PFSK-1 (cell line): Measurements from ENCODE around the gene GTF3C2.

Source experiments
- FOXP2 ChIP-seq: optimal IDR thresholded peaks from 2 replicates; pipeline ENCODE3; 2011; ENCODE audit warnings: borderline replicate concordance, control low read depth, inconsistent platforms; ENCODE audit not compliant: insufficient read depth; ENCODE audit errors: extremely low read length, extremely low read depth
- POLR2AphosphoS5 ChIP-seq: IDR thresholded peaks from 2 replicates; pipeline ENCODE4 v1.6.1; 2012; ENCODE audit warnings: low read depth, mild to moderate bottlenecking, control low read depth, low read length, moderate library complexity
- SIN3A ChIP-seq: IDR thresholded peaks from 2 replicates; pipeline ENCODE4 v1.6.1; 2012; ENCODE audit warnings: mild to moderate bottlenecking, low read length, moderate library complexity, borderline replicate concordance; ENCODE audit not compliant: insufficient read depth
- TAF1 ChIP-seq: IDR thresholded peaks from 2 replicates; pipeline ENCODE4 v1.6.1; 2012; ENCODE audit warnings: low read length, control low read depth, borderline replicate concordance; ENCODE audit not compliant: insufficient read depth
- TF ChIP-seq, protein P1 (sequence below), 2 experiments: IDR thresholded peaks; 2 replicates each; pipeline versions ENCODE4 v1.6.1 to v1.8.0; 2011 to 2012; ENCODE audit warnings: low read depth in 2 of 2, low read length in 2 of 2, control low read depth in 1 of 2, inconsistent platforms in 1 of 2, mild to moderate bottlenecking in 1 of 2, moderate library complexity in 1 of 2; ENCODE audit not compliant: insufficient read depth in 1 of 2

The GTF3C2 gene

DNA sequence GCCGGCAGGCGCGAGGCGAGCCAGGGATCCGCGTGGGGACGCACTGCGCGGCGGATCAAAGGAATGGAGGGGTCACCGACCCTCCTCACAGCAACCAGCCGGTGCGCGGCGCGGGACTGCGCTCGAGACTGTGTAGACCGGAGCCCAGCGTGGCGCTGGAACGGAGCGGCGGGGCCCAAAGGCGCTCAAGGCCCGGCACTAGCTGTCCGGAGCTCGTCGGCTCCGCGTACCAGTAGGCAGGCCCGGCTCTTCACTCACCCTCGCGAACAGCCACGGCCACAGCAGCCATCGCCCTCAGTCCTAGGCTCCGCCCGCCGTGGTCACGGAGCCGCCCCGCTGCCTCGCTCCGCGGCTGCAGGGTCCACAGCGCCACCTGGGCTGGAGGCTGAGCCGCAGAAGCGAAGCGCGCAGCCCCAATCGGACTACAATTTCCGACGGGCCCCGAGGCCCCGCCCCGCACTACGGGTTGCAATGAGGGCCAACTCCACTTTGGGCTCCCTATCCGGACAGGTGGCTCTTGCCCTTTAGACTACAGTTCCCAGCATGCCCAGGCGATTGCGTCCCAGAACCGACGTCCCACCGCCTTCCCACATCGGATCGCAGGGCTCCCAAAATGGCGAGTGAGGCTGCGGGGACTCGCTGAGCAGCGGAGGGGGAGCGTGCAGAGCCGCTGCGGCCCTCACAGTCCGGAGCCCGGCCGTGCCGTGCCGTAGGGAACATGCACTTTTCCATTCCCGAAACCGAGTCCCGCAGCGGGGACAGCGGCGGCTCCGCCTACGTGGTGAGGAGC is 13.7 kb upstream of the GTF3C2 start, which contains the start of the genes EIF2B4 and SNX17:
Gene EIF2B4, minus strand, starts transcription at position 313 of the 790 bp plus-strand sequence. Its CDS starts 24 bp downstream, at position 289.
Gene SNX17, plus strand, starts transcription at position 591 of the 790 bp plus-strand sequence. Its CDS starts 128 bp downstream, at position 719.
- TF ChIP-seq SIN3A, result peak; percentile 25; the same call in 1 of the 2 replicates
- peak; percentile 84 for TF ChIP-seq TAF1
- peak; percentile 86 for TF ChIP-seq POLR2AphosphoS5
- no peak for TF ChIP-seq FOXP2
- TF ChIP-seq, protein P1, sequence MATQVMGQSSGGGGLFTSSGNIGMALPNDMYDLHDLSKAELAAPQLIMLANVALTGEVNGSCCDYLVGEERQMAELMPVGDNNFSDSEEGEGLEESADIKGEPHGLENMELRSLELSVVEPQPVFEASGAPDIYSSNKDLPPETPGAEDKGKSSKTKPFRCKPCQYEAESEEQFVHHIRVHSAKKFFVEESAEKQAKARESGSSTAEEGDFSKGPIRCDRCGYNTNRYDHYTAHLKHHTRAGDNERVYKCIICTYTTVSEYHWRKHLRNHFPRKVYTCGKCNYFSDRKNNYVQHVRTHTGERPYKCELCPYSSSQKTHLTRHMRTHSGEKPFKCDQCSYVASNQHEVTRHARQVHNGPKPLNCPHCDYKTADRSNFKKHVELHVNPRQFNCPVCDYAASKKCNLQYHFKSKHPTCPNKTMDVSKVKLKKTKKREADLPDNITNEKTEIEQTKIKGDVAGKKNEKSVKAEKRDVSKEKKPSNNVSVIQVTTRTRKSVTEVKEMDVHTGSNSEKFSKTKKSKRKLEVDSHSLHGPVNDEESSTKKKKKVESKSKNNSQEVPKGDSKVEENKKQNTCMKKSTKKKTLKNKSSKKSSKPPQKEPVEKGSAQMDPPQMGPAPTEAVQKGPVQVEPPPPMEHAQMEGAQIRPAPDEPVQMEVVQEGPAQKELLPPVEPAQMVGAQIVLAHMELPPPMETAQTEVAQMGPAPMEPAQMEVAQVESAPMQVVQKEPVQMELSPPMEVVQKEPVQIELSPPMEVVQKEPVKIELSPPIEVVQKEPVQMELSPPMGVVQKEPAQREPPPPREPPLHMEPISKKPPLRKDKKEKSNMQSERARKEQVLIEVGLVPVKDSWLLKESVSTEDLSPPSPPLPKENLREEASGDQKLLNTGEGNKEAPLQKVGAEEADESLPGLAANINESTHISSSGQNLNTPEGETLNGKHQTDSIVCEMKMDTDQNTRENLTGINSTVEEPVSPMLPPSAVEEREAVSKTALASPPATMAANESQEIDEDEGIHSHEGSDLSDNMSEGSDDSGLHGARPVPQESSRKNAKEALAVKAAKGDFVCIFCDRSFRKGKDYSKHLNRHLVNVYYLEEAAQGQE (IDR thresholded peaks at IDR 0.05; ENCODE audit: insufficient read depth in 1 of 2, low read depth in 2 of 2, low read length in 2 of 2), result peak; percentile 13 to 44; a peak in 1 of 4 replicates

DNA sequence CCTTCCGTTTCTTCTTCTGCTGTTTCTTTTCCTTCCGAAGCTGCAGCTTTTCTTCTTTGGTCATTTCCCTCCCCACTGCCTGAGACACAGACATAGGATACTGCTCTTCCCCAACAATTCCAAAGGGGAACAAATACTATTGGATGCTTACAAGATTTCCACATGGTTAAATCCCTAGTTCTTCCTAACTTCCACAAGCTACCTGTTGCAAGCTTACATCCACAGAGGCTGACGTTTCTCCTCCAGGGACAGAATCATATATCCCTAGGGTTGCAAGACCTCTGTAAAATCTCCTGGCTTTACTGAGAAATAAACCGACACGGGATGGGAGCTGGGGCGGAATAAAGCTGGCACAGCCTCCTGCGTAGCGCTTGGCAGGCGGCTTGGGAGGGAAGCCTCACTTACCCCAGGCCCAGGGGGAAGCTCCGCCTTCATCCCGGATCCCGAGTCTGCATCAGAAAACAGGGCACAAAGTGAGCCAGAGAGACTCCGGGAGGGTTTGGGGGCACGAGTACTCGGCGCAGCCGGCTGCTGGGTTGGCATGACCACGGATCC is 13.0 kb upstream of the GTF3C2 start:
- TF ChIP-seq POLR2AphosphoS5, result 0 out of 2 replicates have a peak, but pooled peaks have one; percentile 41
- 0 out of 2 replicates have a peak, but pooled peaks have one; percentile 5 for TF ChIP-seq SIN3A
- no peak for TF ChIP-seq TAF1
- TF ChIP-seq, protein P1 (IDR thresholded peaks at IDR 0.05; ENCODE audit: insufficient read depth in 1 of 2, low read depth in 2 of 2, low read length in 2 of 2), result no peak

DNA sequence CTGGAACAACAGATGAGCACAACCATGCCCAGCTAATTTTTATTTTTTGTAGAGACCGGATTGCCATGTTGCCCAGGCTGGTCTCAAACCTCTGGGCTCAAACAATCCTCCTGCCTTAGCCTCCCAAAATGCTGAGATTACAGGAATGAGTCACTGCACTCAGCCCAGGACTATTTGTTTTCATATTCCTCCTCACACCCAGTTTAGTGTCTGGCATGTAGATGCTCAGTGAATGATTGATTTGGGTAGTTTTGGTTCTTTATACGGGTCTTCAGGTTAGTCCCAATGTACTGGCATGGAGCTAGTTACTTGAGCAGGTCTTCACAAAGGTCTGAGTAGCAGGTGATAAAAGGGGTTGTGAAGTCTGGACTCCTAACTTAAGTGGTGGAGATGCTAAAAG is 7.4 kb upstream of the GTF3C2 start:
- peak; percentile 27; the same call in 1 of the 2 replicates for TF ChIP-seq POLR2AphosphoS5
- TF ChIP-seq, protein P1 (IDR thresholded peaks at IDR 0.05; ENCODE audit: insufficient read depth in 1 of 2, low read depth in 2 of 2, low read length in 2 of 2), result no peak

DNA sequence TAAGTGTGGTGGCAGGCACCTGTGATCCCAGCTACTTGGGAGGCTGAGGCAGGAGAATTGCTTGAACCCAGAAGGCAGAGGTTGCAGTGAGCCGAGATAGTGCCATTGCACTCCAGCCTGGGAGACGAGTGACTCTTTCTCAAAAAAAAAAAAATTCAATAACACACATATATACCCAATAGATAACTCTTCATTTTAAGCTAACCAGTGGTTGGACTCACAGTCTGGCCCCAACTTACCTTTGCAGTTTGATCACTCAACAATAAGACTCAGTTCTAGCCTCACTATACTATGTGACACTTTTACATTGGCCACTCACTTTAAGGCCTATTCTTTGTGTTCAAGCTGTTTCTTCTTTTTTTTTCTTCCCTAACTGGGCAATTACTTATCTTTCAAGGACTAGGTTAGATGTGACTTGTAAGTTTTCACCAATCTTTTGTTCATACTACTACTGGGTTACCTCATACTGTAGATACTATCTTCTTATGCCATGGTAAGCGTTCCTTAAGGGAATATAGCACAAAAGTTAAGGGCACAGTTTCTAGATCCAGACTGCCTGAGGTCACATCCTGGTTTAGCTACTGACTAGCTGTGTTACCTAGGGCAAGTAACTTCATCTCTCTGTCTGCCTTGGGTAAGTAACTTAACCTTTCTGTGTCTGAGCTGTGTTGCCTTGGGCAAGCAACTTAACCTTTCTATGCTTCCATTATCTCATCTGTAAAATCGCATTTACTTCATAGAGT is 6.3 kb upstream of the GTF3C2 start:
- TF ChIP-seq POLR2AphosphoS5 (0 out of 2 replicates have a peak, but pooled peaks have one; percentile 32), TAF1 (no peak)

DNA sequence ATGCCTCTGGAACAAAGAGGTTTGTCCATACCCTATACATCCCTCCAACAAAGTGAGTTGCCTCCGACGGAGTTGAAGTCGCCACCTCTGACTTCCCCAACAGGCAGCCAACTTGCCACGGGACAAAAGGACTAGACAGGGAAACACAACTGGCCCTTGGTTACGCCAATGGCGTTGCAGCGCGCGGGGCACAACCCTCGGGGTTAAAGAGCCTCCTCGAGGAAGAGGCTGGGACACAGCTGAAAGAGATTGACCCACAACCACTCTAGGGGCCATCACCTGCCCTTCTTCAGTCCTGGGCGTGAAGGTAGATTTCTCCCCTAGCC is 545 bp downstream of the GTF3C2 start:
- TF ChIP-seq SIN3A, result peak; percentile 76; the same call in 1 of the 2 replicates
- no peak for TF ChIP-seq POLR2AphosphoS5
- TF ChIP-seq FOXP2, result no peak
- TF ChIP-seq, protein P1 (IDR thresholded peaks at IDR 0.05; ENCODE audit: insufficient read depth in 1 of 2, low read depth in 2 of 2, low read length in 2 of 2), result no peak
- TF ChIP-seq TAF1, result peak; percentile 56; the same call in 1 of the 2 replicates
